22Rv1 (cell line): Measurements from ENCODE around the gene PRH1.

Experiments used
- H3K27ac ChIP-seq: fragments of 450-650 bp; 2 replicates; pipeline ENCODE4 v1.5.1; 2017
- CTCF ChIP-seq: fragments of 450-650 bp; IDR thresholded peaks from 2 replicates; pipeline ENCODE4 v1.5.1; 2017; ENCODE audit warnings: mild to moderate bottlenecking
- ZFX ChIP-seq: fragments of 450-650 bp; IDR thresholded peaks from 2 replicates; pipeline ENCODE4 v1.6.1; 2017; ENCODE audit warnings: antibody characterized with exemption, borderline replicate concordance

The PRH1 gene

DNA sequence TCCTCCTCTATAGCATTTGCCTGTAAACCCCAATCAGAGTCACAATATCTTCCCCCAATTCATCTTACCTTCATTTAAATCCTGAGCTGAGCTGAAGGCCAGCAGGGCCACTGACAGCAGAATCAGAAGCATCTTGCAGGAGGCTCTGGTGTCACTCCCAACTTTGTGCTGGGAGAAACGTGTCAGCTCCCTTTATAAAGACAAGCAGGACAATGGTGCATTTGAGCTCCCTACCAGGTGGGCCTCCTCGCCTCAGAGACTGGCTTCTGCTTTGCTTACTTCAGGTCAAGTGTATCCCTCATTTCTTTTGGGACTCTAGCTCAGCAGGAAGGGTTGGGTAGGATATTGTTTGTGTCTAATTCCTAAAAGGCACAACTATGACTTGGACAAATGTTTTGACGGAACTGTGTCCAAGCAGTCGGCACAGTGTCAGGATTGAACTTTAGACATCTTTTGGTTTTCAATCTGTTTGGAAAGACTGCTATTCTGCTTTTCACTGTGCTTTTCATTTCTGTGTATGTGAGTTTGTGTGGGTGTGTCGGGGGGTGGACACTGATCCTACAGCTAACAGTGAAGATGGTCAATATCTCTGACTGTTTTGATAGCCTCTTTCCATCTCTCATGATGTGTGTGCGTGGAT is at the start of gene PRH1:
PRH1 (minus strand) TSS at position 170 of the 640 bp plus-strand sequence; CDS start at position 132, 38 bp downstream.
- no peak within 1 kb of the TSS for H3K27ac ChIP-seq
- no peak for TF ChIP-seq CTCF
- no peak for TF ChIP-seq ZFX

DNA sequence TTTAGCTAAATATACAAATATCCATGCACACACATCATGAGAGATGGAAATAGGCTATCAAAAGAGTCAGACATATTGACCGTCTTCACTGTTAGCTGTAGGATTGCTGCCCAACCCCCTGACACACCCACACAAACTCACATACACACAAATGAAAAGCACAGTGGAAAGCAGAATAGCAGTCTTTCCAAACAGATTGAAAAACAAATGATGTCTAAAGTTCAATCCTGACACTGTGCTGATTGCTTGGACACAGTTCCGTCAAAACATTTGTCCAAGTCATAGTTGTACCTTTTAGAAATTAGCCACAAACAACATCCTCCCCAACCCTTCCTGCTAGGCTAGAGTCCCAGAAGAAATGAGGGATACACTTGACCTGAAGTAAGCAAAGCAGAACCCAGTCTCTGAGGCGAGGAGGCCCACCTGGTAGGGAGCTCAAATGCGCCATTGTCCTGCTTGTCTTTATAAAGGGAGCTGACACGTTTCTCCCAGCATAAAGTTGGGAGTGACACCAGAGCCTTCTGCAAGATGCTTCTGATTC is 44.8 kb upstream of the PRH1 start, which contains the start of gene PRH2:
PRH2 (plus strand) TSS at position 491 of the 541 bp plus-strand sequence; CDS start at position 529, 38 bp downstream.
- no peak for TF ChIP-seq CTCF
- TF ChIP-seq ZFX: no peak
- H3K27ac ChIP-seq: no peak within 1 kb of the TSS

- no peak overlapping the region for H3K27ac ChIP-seq
- TF ChIP-seq CTCF: no peak
- no peak for TF ChIP-seq ZFX
Observed at GRCh38 chr12:10926269-10926668, 42.2 kb upstream of the PRH1 start.

DNA sequence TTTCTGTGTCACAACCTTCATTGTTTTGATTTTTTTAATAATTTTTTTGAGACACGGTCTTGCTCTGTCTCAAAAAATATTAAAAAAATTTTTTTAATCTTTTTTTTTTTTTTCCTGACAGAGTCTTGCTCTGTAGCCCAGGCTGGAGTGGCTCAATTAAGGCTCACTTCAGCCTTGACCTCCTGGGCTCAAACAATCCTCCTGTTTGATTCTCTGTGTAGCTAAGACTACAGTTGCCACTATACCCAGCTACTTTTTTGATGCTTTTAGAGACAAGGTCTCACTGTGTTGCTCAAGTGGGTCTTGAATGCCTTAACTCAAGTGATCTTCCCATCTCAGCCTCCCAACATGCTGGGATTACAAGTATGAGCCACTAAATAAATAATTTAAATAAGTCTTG is 35.8 kb upstream of the PRH1 start:
- TF ChIP-seq ZFX (no peak), CTCF (no peak)

GRCh38 chr12:10910380-10910779 is 26.3 kb upstream of the PRH1 start:
- TF ChIP-seq CTCF: no peak
- no peak for TF ChIP-seq ZFX
- H3K27ac ChIP-seq: no peak overlapping the region

More for the DNA sequence above, 35.8 kb upstream of the PRH1 start:
- H3K27ac ChIP-seq: peak overlapping the region; percentile 33; the same call in 1 of the 2 replicates

DNA sequence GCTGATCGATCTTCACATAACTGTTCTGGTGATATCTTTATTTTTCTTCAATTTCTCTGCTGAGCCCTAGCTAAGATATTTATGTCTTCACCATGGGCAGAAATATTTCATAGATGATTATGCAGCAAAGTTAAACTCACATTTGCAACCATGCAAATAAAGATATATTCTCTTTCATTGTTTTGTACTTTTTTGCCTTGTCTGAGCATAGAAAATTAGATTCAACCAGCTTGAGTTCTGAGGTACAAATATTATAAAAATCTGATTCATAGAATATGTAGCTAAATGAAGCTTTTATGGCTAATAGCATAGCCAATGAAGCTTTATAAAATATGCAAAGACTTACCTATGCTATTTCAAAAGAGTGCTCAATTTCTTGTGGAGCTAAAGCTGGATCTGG is 25.4 kb upstream of the PRH1 start, which contains the start of gene TAS2R13:
TAS2R13 (minus strand) TSS at position 101 of the 400 bp plus-strand sequence. CDS start 264 bp downstream, outside the sequence.
- TF ChIP-seq ZFX (no peak), CTCF (no peak)
- H3K27ac ChIP-seq: peak within 1 kb of the TSS; percentile 2; the same call in 1 of the 2 replicates

- no peak overlapping the region for H3K27ac ChIP-seq
- no peak for TF ChIP-seq CTCF
- TF ChIP-seq ZFX: no peak
Observed at GRCh38 chr12:10904686-10905085, 20.6 kb upstream of the PRH1 start.
